ENCODE results near the gene PVR. TPM values are rescaled to one million over a fixed set of nuclear protein-coding genes. Genes with fewer than 3 reads are reported as not detected.

Gene PVR
- total RNA-seq, 4 donors from 2014 or later: 26.2 to 49.0 (median 33.3) TPM

DNA sequence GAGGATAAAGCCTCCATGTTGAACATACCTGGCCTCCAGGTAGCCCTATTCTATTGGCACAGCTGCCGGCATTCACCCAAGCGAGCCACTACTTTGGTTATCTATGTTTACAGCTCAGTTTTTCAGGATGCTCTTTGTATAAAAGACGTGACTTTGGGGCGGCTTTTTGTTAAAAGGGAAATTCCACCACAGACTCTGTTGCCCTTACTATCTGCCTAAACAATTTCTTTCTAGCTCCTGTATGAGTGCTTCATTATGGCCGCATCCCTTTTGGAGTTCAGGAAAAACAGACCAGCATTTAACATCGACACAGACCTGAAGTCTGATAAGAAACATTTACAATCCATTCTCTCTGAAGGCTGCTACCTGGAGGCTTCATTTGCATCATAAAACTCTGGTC is 39.5 kb upstream of the PVR start:
- WGBS, 2 donors (ENCODE audit: low coverage in 1 of 2): 71 to 73% methylated on average over 6 of the region's 6 CpGs
- no peak overlapping the region for H3K4me3 ChIP-seq
- no peaks in the 10 kb centered on the region for H3K36me3 ChIP-seq
- no peak overlapping the region for H3K27ac ChIP-seq
- no peaks in the 10 kb centered on the region for H3K27me3 ChIP-seq
- peaks cover 0 to 37% (median 8%) of the 10 kb centered on the region in 4 donors for H3K4me1 ChIP-seq
- intact Hi-C loops (cut with DNase I; ENCODE audit: low total_unique reads): loop anchor here (5.0 kb wide), 1 partner anchor 867 kb away; no protein-coding TSS in a partner anchor
- H3K9me3 ChIP-seq: no peaks in the 10 kb centered on the region
- no peak for DNase-seq
- in situ Hi-C loops (cut with MboI; ENCODE audit: low pct_ligation_motif_present in 1 of 4, low pct_unique_long_range_greater_than_20kb in 1 of 4, low sequenced_read_pairs in 3 of 4): no loop called here
- TF ChIP-seq EP300 (IDR thresholded peaks at IDR 0.05; ENCODE audit: low read depth) (no peak), POLR2AphosphoS5 (IDR thresholded peaks at IDR 0.05) (no peak)

DNA sequence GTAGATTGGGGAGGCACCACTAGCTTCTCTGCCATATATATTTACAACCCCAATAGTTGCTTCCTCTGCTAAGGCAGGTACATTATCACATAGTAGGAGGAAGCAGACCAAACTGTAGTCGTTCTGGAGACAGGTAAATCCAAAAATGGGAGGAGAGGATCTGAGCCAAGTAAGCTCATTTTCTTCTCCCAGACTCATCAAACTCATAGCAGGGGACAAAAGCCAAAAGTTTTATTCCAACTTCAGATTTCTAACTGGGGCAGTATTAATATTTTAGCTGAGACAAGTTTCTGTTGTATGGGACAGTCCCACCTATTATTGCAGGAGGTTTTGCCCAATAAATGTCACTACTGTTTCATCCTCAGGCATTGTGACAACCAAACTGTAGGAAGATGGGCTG is 38.2 kb upstream of the PVR start:
- Histone ChIP-seq H3K36me3 (no peaks in the 10 kb centered on the region), H3K4me1 (peaks cover 0 to 28% (median 6%) of the 10 kb centered on the region in 4 donors), H3K27ac (no peak overlapping the region), H3K27me3 (no peaks in the 10 kb centered on the region), H3K4me3 (no peak overlapping the region), H3K9me3 (no peaks in the 10 kb centered on the region)
- in situ Hi-C loops (cut with MboI; ENCODE audit: low pct_ligation_motif_present in 1 of 4, low pct_unique_long_range_greater_than_20kb in 1 of 4, low sequenced_read_pairs in 3 of 4): no loop called here
- WGBS, 2 donors (ENCODE audit: low coverage in 1 of 2): 67 to 72% methylated on average over 1 of the region's 1 CpG
- TF ChIP-seq POLR2AphosphoS5 (IDR thresholded peaks at IDR 0.05) (no peak), POLR2A (IDR thresholded peaks at IDR 0.05) (no peak), EP300 (IDR thresholded peaks at IDR 0.05; ENCODE audit: low read depth) (no peak)
- TF ChIP-seq, protein P1, sequence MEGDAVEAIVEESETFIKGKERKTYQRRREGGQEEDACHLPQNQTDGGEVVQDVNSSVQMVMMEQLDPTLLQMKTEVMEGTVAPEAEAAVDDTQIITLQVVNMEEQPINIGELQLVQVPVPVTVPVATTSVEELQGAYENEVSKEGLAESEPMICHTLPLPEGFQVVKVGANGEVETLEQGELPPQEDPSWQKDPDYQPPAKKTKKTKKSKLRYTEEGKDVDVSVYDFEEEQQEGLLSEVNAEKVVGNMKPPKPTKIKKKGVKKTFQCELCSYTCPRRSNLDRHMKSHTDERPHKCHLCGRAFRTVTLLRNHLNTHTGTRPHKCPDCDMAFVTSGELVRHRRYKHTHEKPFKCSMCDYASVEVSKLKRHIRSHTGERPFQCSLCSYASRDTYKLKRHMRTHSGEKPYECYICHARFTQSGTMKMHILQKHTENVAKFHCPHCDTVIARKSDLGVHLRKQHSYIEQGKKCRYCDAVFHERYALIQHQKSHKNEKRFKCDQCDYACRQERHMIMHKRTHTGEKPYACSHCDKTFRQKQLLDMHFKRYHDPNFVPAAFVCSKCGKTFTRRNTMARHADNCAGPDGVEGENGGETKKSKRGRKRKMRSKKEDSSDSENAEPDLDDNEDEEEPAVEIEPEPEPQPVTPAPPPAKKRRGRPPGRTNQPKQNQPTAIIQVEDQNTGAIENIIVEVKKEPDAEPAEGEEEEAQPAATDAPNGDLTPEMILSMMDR (IDR thresholded peaks at IDR 0.05): no peak
- intact Hi-C loops (cut with DNase I; ENCODE audit: low total_unique reads): no loop called here
- DNase-seq: no peak

DNA sequence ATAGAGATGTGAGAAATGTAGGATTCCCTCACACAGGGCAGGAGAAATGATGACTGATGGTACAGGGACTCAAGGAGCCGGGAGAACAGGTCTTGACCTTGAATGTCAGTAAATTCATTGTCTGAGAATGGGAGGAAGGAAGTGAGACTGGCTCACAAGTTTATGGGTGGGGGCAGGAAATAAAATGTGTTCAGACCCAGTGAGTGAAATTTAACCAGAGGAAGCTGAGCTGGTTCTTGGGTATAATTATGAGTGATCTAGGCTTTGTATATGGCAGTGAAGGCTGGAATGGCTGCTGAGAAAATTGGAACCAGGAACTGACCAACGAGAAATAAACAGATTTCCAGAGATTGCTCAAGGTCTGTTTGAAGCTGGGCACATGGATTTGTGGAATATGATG is 36.7 kb upstream of the PVR start:
- H3K4me1 ChIP-seq: peaks cover 0 to 22% (median 6%) of the 10 kb centered on the region in 4 donors
- no peaks in the 10 kb centered on the region for H3K36me3 ChIP-seq
- no peak overlapping the region for H3K4me3 ChIP-seq
- H3K27me3 ChIP-seq: no peaks in the 10 kb centered on the region
- in situ Hi-C loops (cut with MboI; ENCODE audit: low pct_ligation_motif_present in 1 of 4, low pct_unique_long_range_greater_than_20kb in 1 of 4, low sequenced_read_pairs in 3 of 4): no loop called here
- H3K9me3 ChIP-seq: no peaks in the 10 kb centered on the region
- intact Hi-C loops (cut with DNase I; ENCODE audit: low total_unique reads): no loop called here
- TF ChIP-seq, protein P1 (IDR thresholded peaks at IDR 0.05): no peak
- TF ChIP-seq EP300 (IDR thresholded peaks at IDR 0.05; ENCODE audit: low read depth): no peak
- TF ChIP-seq POLR2AphosphoS5 (IDR thresholded peaks at IDR 0.05): peak in 2 of 3 donors; percentile 17 to 24
- no peak for TF ChIP-seq POLR2A (IDR thresholded peaks at IDR 0.05)
- no peak for DNase-seq
- peak overlapping the region; percentile 7 to 48 (median 30) for H3K27ac ChIP-seq
- 17 to 22% methylated on average over 1 to 2 of the region's 2 CpGs for WGBS, 2 donors (ENCODE audit: low coverage in 1 of 2)

DNA sequence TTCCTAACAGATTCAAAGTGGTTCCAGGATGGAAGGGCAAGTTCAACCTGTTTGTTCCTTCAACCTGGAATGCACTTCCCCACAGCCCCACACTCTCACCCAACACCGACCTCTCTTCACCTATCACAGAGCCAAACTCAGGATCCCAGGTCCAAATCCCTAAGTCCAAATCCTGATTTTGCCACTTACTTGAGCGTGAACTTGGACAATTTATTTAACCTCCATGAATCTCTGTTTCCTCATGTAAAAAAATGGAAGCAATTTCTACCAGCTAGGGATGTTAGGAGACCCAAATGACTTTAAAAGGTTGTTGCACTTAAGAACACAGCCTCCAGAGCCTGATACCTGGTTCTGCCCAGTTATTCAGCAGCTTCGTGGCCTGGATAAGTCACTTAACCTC is 35.8 kb upstream of the PVR start:
- in situ Hi-C loops (cut with MboI; ENCODE audit: low pct_ligation_motif_present in 1 of 4, low pct_unique_long_range_greater_than_20kb in 1 of 4, low sequenced_read_pairs in 3 of 4) (no loop called here), intact Hi-C loops (cut with DNase I; ENCODE audit: low total_unique reads) (no loop called here)
- Histone ChIP-seq H3K4me1 (peaks cover 0 to 19% (median 6%) of the 10 kb centered on the region in 4 donors), H3K36me3 (no peaks in the 10 kb centered on the region), H3K4me3 (no peak overlapping the region), H3K27ac (peak overlapping the region in 3 of 4 donors; percentile 2 to 48 (median 44)), H3K9me3 (no peaks in the 10 kb centered on the region), H3K27me3 (no peaks in the 10 kb centered on the region)
- no peak for DNase-seq
- TF ChIP-seq POLR2AphosphoS5 (IDR thresholded peaks at IDR 0.05) (no peak), POLR2A (IDR thresholded peaks at IDR 0.05) (no peak), EP300 (IDR thresholded peaks at IDR 0.05; ENCODE audit: low read depth) (no peak)
- TF ChIP-seq, protein P1 (IDR thresholded peaks at IDR 0.05): no peak
- WGBS, 2 donors (ENCODE audit: low coverage in 1 of 2): 70 to 90% methylated on average over 2 to 3 of the region's 3 CpGs

DNA sequence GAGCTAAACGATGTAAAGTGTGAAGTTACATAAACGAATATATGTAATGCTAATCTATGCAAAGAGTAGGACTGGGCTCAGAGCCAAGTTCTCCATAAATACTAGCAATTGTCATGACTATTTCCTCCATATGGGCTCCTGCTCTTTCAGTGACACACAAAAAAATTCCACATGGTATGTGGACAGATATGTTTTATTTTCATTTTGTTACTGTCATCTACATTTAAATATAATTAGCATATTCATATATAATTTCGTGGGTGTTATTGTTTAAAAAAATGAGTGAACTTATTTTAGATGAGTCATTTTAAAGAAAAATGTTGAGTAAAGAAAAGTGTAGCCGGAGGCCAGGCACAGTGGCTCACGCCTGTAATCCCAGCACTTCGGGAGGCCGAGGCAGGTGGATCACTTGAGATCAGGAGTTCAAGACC is 35.3 kb upstream of the PVR start:
- TF ChIP-seq, protein P1 (IDR thresholded peaks at IDR 0.05): no peak
- TF ChIP-seq POLR2A (IDR thresholded peaks at IDR 0.05): no peak
- H3K4me1 ChIP-seq: peaks cover 0 to 19% (median 6%) of the 10 kb centered on the region in 4 donors
- H3K27me3 ChIP-seq: no peaks in the 10 kb centered on the region
- WGBS, 2 donors (ENCODE audit: low coverage in 1 of 2): 37 to 54% methylated on average over 6 to 7 of the region's 7 CpGs
- DNase-seq: no peak
- no peak overlapping the region for H3K4me3 ChIP-seq
- H3K27ac ChIP-seq: peak overlapping the region in 2 of 4 donors; percentile 2 to 44
- no peaks in the 10 kb centered on the region for H3K36me3 ChIP-seq
- no peaks in the 10 kb centered on the region for H3K9me3 ChIP-seq
- intact Hi-C loops (cut with DNase I; ENCODE audit: low total_unique reads): no loop called here
- in situ Hi-C loops (cut with MboI; ENCODE audit: low pct_ligation_motif_present in 1 of 4, low pct_unique_long_range_greater_than_20kb in 1 of 4, low sequenced_read_pairs in 3 of 4): no loop called here
